LoVo (cell line): ENCODE results near the gene DHX30.
"Not testable (repeated sequence)": the region's sequence is repeated elsewhere in the genome, so short reads cannot be mapped to it uniquely, and the experiment has no call there.

Experiments
- DNase-seq: peaks from one replicate; pipeline ENCODE4 v3.0.0-alpha.2; 2016; ENCODE audit warnings: low spot score

The DHX30 gene

GRCh38 chr3:47802734-47803479, at the start of gene DHX30:
DHX30 (plus strand) TSS chr3:47803138; CDS start chr3:47810684, 7,546 bp downstream.
- DNase-seq: peak; percentile 88

- DNase-seq: no peak
These were observed 44.5 kb upstream of the DHX30 start for GRCh38 chr3:47758261-47759025.

- DNase-seq: not testable (repeated sequence)
These were observed 42.7 kb upstream of the DHX30 start for GRCh38 chr3:47760207-47760606.

GRCh38 chr3:47761046-47761445, 41.9 kb upstream of the DHX30 start:
- DNase-seq: no peak

GRCh38 chr3:47762233-47762632, 40.7 kb upstream of the DHX30 start:
- no peak for DNase-seq

- no peak for DNase-seq
These were observed 36.8 kb upstream of the DHX30 start for GRCh38 chr3:47766186-47766585.

GRCh38 chr3:47772047-47772446, 30.9 kb upstream of the DHX30 start:
- DNase-seq: no peak

GRCh38 chr3:47772788-47773187, 30.1 kb upstream of the DHX30 start:
- no peak for DNase-seq

- no peak for DNase-seq
These were observed 24.2 kb upstream of the DHX30 start for GRCh38 chr3:47778746-47779145.

- DNase-seq: peak; percentile 43
These were observed 21.9 kb upstream of the DHX30 start for GRCh38 chr3:47780741-47781684.

- peak; percentile 98 for DNase-seq
These were observed 21.1 kb upstream of the DHX30 start, which contains the start of gene SMARCC1 for GRCh38 chr3:47781685-47782445. SMARCC1 (minus strand) TSS chr3:47781893; CDS start chr3:47781797, 96 bp downstream.

GRCh38 chr3:47782446-47783308, 20.3 kb upstream of the DHX30 start:
- DNase-seq: no peak

- no peak for DNase-seq
These were observed 19.3 kb upstream of the DHX30 start for GRCh38 chr3:47783673-47784072.

GRCh38 chr3:47791193-47791855, 11.6 kb upstream of the DHX30 start:
- DNase-seq: no peak

GRCh38 chr3:47792699-47793098, 10.2 kb upstream of the DHX30 start:
- no peak for DNase-seq

GRCh38 chr3:47794544-47794943, 8.4 kb upstream of the DHX30 start:
- no peak for DNase-seq

- DNase-seq: no peak
These were observed 3.2 kb upstream of the DHX30 start for GRCh38 chr3:47799733-47800132.

- no peak for DNase-seq
These were observed 615 bp downstream of the DHX30 start for GRCh38 chr3:47803480-47804025.

GRCh38 chr3:47804577-47804976, 1.6 kb downstream of the DHX30 start:
- DNase-seq: no peak
